HL-60/S4 treated with retinoic acid at 250 ng/mL for 4 days and 3 days (cell line): ENCODE results near the gene AFP.
"Not testable (repeated sequence)": the region's sequence is repeated elsewhere in the genome, so short reads cannot be mapped to it uniquely, and the experiment has no call there.

Experiments
- in situ Hi-C: fragments of 300-500 bp; cut with MboI; formaldehyde crosslinking; loops from 2 replicates; pipeline ENCODE4 v1.7.0; 2022; ENCODE audit warnings: low sequenced_read_pairs

AFP gene

DNA sequence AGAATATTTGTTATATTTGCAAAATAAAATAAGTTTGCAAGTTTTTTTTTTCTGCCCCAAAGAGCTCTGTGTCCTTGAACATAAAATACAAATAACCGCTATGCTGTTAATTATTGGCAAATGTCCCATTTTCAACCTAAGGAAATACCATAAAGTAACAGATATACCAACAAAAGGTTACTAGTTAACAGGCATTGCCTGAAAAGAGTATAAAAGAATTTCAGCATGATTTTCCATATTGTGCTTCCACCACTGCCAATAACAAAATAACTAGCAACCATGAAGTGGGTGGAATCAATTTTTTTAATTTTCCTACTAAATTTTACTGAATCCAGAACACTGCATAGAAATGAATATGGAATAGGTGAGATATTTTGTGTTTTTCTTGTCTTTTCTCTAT is at the start of gene AFP:
Gene AFP, plus strand, starts transcription at position 238 of the 400 bp plus-strand sequence. Its CDS starts 42 bp downstream, at position 280.
- in situ Hi-C loops = no loop called here

DNA sequence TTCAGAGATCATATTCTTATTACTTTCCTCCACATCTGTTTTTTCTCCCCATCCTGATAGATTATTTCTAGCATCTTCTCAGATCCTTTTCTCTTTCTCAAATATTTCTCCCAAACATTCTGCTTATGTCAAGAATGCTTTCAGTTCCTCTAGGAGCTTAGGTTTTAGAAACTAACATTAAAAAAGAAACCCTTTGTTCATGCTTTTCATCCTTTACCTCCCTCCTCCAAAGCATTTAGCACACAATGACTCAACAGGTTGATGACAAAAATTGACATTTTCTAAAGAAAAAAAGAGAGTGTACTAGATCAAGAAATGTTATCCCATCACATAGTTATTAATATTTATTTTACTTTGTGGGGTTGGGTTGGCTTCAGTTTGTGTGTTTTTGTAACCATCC is 48.5 kb upstream of the AFP start:
- in situ Hi-C loops = no loop called here

DNA sequence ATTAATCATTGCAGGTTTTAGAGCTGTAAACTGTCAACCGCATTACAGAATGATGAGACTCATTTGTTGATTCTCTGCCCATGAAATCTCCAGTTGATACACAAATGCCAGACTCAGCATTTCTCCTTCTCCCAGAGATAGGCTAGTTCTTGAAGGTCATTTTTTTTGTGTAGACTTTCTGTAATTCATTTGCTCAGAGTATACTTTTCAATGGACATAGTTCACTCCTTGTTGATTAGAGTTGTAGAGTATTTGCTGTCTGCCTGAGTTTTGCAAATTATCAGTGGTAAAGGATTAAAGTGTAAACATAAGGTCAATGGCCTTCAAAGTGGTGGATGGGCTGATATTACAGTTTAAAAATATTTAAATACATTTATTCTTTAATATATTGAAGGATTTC is 47.1 kb upstream of the AFP start:
- in situ Hi-C loops = no loop called here

- in situ Hi-C loops = not testable (repeated sequence)
Measured at GRCh38 chr4:73389663-73390062, 46.4 kb upstream of the AFP start.

DNA sequence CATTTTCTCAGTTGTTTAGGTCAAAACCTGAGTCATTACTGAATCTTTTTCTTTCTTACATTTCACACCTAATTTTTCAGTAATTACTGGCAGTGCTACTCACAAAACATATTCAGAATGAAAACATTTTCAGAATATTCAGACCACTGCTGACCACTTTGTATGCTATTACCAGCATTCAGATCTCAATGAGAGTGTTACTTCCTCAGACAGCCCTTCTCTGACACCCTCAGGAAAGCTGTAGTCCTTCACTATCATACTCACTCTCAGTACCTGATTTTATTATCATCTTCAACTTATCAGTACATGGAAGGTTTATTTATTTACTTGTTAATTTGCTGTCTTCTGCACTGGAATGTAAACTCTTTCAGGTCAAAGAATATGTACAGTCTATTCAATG is 44.2 kb upstream of the AFP start:
- in situ Hi-C loops = no loop called here

DNA sequence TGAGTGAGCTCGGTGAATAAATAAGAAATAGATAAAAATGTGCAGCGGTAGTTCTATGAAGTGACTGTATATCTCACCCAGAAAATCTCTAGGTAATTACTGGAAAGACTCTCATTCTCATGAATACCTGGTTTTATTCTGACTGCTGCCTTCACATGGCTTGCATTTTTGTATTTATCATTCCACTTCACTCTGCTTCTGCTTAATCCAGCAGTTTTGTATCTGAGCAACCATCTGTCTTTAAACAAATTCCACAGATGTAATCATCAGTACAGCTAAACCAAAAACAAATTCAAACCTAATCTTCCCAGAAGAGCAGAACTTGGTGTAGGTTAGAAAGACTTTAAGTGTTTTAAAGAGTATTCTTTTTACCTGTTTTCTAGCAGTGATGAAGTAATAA is 43.1 kb upstream of the AFP start:
- in situ Hi-C loops = no loop called here

GRCh38 chr4:73396304-73396703 is 39.7 kb upstream of the AFP start:
- in situ Hi-C loops = no loop called here

DNA sequence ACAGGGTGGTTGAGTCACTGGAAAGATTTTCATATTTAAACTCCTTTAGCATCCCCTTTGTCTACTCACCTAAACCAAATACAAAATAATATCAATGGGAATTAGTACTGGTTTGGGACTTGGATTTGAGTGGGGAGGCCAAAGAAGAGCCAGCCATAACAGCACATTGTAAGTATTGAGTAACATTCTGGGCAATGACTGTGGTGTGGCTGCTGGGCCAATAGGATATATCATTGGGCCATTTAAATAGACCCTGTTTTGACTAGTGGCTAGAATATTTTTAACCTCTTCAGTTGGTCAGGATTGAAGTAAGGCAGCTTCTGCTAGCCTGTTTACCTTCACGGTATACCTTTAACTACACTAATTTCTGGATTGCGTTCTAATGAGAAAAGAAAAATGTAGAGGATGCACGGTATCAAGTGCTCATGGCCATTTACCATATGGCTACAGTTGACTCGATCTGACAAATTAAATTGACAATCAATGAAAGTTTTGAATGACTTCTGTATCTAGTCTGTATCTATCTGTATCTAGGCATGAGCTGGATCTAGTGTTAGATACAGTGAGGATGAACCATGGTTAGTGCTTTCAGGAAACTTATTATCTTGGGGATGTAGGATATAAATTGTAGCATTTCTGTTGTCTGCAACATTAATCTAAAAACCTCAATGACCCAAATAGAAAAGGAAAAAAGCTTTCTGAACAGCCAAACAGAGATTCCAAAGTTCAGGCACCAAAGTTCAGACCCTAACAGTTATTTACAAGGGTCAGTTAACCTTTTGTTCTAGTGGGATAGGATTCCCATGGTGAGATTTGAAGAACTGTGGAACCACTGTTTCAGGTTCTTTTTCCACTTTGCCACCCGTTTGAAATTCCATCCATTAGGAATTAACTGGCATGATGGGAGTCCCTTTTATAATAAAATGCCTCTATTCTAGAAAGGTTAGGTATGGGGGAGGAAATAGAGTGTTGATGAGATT is 38.7 kb upstream of the AFP start:
- in situ Hi-C loops = no loop called here

DNA sequence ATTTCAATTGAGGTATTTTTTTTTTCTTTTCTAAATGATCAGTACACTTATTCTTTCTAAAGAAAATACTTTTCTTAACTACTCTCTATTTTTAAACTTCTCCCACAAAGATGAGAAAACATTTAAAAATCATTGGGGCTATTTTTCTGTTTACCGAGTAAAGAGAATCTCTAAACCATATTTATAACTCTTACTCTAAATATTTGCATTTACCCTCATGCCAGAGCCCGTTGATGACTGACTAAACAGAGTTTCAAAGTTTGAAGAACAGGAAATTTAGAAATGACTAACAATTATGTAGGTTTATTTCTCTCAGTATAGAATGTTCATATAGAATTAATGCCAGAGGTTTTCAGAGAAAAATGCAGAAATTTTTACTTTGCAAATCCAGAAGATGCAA is 34.6 kb upstream of the AFP start:
- in situ Hi-C loops = no loop called here

- in situ Hi-C loops = no loop called here
Measured at GRCh38 chr4:73404042-73404441, 32.0 kb upstream of the AFP start, which contains the start of gene ALB. ALB (plus strand) TSS chr4:73404287; CDS start chr4:73404328, 41 bp downstream.

DNA sequence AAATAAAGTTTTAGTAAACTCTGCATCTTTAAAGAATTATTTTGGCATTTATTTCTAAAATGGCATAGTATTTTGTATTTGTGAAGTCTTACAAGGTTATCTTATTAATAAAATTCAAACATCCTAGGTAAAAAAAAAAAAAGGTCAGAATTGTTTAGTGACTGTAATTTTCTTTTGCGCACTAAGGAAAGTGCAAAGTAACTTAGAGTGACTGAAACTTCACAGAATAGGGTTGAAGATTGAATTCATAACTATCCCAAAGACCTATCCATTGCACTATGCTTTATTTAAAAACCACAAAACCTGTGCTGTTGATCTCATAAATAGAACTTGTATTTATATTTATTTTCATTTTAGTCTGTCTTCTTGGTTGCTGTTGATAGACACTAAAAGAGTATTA is 31.6 kb upstream of the AFP start:
- in situ Hi-C loops = no loop called here

DNA sequence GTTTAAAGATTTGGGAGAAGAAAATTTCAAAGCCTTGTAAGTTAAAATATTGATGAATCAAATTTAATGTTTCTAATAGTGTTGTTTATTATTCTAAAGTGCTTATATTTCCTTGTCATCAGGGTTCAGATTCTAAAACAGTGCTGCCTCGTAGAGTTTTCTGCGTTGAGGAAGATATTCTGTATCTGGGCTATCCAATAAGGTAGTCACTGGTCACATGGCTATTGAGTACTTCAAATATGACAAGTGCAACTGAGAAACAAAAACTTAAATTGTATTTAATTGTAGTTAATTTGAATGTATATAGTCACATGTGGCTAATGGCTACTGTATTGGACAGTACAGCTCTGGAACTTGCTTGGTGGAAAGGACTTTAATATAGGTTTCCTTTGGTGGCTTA is 30.9 kb upstream of the AFP start:
- in situ Hi-C loops = no loop called here

DNA sequence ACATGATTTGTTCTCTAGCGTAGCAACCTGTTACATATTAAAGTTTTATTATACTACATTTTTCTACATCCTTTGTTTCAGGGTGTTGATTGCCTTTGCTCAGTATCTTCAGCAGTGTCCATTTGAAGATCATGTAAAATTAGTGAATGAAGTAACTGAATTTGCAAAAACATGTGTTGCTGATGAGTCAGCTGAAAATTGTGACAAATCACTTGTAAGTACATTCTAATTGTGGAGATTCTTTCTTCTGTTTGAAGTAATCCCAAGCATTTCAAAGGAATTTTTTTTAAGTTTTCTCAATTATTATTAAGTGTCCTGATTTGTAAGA is 29.5 kb upstream of the AFP start:
- in situ Hi-C loops = no loop called here

GRCh38 chr4:73407227-73407673 is 28.8 kb upstream of the AFP start:
- in situ Hi-C loops = no loop called here

GRCh38 chr4:73408181-73408867 is 27.7 kb upstream of the AFP start:
- in situ Hi-C loops = no loop called here

- in situ Hi-C loops = no loop called here
Measured at GRCh38 chr4:73409012-73409862, 26.8 kb upstream of the AFP start.

DNA sequence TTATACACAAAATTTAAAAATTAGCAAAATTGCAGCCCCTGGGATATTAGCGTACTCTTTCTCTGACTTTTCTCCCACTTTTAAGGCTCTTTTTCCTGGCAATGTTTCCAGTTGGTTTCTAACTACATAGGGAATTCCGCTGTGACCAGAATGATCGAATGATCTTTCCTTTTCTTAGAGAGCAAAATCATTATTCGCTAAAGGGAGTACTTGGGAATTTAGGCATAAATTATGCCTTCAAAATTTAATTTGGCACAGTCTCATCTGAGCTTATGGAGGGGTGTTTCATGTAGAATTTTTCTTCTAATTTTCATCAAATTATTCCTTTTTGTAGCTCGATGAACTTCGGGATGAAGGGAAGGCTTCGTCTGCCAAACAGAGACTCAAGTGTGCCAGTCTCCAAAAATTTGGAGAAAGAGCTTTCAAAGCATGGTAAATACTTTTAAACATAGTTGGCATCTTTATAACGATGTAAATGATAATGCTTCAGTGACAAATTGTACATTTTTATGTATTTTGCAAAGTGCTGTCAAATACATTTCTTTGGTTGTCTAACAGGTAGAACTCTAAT is 26.0 kb upstream of the AFP start:
- in situ Hi-C loops = no loop called here

GRCh38 chr4:73410916-73411730 is 24.9 kb upstream of the AFP start:
- in situ Hi-C loops = no loop called here

- in situ Hi-C loops = no loop called here
Measured at GRCh38 chr4:73411731-73412414, 24.1 kb upstream of the AFP start.
